Stimulated activated effector memory CD8-positive, alpha-beta T cell treated with anti-CD3 and anti-CD28 coated beads, Interleukin-12 subunit alpha, Interleukin-12 subunit beta, amount 100 ng/mL, for 72 hours (primary cell): Measurements from ENCODE around the gene SORBS1.

Source experiments
- ATAC-seq: fragments of 150-1000 bp; cut with Tn5 transposase; 2 replicates; pipeline ENCODE4 v1.10.0; 2021
- DNase-seq, 2 donors: peaks; one replicate each; pipeline ENCODE4 v3.0.0; 2021 to 2022; ENCODE audit warnings: low spot score in 2 of 2
- H3K27ac Mint-ChIP-seq: one replicate; pipeline ENCODE4 v1.8.0; 2022; ENCODE audit warnings: mild to moderate bottlenecking, mixed read lengths
- H3K36me3 Mint-ChIP-seq: one replicate; pipeline ENCODE4 v1.8.0; 2022; ENCODE audit warnings: mild to moderate bottlenecking, mixed read lengths
- H3K4me1 Mint-ChIP-seq: one replicate; pipeline ENCODE4 v1.8.0; 2022; ENCODE audit warnings: mixed read lengths
- H3K4me3 Mint-ChIP-seq: one replicate; pipeline ENCODE4 v1.8.0; 2022; ENCODE audit warnings: mild to moderate bottlenecking, mixed read lengths
- H3K9me3 Mint-ChIP-seq: one replicate; pipeline ENCODE4 v1.8.0; 2022; ENCODE audit warnings: mixed read lengths

Gene SORBS1

DNA sequence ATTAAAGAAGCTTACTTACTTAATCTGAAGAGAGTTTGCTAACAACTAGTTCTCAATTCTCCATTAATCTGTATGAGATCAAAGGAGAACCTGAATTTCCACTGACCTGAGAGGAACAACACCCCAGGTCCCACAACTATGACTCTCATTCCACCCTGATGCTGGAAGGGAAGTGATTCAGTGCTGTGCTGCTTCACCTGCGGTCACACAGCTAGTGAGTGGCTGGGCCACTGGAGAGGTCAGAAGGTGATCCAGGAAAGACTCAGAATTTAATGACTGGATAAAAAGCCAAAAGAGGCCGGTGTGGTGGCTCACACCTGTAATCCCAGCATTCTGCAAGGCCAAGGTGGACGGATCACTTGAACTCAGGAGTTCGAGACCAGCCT lies 23.6 kb downstream of the SORBS1 start:
- Mint-ChIP-seq H3K27ac (no peak overlapping the region), H3K4me3 (no peak overlapping the region), H3K9me3 (no peaks in the 10 kb centered on the region), H3K36me3 (no peaks in the 10 kb centered on the region), H3K4me1 (no peaks in the 10 kb centered on the region)
- ATAC-seq (peak; percentile 65), DNase-seq (no peak)

DNA sequence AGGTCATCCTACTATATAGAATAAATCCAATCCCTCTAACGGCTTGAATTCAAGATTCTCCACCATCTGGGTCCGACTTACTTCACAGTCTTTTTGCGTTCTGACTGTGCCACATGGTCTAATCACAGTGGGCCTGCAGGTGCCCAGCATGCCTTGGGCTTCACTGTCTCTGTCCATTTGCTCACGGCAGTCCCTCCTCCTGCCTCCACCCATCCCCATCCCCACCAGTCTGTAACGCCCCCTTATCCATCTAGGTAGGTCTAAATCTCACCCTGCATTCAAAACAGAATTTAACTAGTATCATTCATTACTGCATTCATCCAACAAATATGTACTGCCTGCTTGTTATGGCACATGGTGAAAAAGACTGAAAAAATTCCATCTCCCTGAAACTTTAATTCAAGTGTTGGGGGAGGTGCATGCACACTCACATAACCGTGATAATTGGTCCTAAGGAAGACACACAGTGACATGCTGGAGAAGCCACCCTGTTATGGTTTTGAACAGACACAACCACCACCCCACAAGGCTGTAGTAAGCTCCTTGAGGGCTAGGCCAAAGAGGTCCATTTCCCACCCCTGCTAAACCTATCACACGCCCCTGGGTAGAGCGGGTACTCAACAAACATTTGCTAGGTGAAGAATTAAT lies 24.2 kb downstream of the SORBS1 start:
- Mint-ChIP-seq H3K4me1 (peaks cover 3% of the 10 kb centered on the region), H3K4me3 (no peak overlapping the region), H3K9me3 (no peaks in the 10 kb centered on the region), H3K36me3 (no peaks in the 10 kb centered on the region), H3K27ac (no peak overlapping the region)
- ATAC-seq: no peak
- no peak for DNase-seq

DNA sequence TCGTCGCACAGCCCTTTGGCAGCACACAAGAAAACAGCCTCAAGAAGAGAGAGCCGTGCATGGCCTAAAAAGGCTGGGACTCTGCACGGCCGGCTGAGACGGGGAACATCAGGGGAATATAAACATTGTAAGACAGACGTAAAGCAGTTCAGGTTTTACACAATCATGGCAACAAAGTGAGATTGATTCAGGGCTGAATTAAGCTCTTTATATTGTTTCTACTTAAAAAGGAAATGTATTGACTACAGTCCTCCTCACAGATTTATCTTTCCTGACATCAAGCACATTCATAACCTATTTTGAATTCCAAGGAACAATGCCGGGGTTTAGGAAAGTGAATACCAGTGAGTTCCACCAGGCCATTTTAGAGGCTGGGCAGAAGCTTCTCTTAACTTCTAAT lies 25.2 kb downstream of the SORBS1 start:
- no peaks in the 10 kb centered on the region for H3K36me3 Mint-ChIP-seq
- no peak for ATAC-seq
- H3K4me3 Mint-ChIP-seq: no peak overlapping the region

DNA sequence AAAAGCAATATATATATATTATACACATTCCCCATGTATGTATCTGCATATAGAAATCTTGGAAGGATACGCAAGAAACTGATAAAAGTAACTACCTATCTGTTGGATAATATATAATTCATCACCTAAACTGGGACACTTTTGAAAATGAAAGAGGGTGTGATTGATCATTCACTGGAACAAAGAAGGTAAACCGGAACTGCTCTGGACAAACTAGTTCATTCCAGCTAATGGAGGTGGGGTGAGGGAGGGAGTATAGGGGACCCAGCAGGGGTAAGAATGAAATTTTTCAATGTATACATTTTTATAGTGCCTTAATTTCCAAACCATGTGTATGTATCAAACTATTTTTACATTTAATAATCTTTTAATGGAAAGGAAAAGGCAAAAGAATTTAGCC lies 25.6 kb downstream of the SORBS1 start:
- no peak for DNase-seq
- Mint-ChIP-seq H3K4me1 (peaks cover 11% of the 10 kb centered on the region), H3K4me3 (no peak overlapping the region), H3K27ac (no peak overlapping the region), H3K9me3 (no peaks in the 10 kb centered on the region), H3K36me3 (no peaks in the 10 kb centered on the region)
- no peak for ATAC-seq

More for the DNA sequence above, 25.2 kb downstream of the SORBS1 start:
- Mint-ChIP-seq H3K27ac (no peak overlapping the region), H3K9me3 (no peaks in the 10 kb centered on the region), H3K4me1 (peaks cover 6% of the 10 kb centered on the region)
- no peak for DNase-seq

DNA sequence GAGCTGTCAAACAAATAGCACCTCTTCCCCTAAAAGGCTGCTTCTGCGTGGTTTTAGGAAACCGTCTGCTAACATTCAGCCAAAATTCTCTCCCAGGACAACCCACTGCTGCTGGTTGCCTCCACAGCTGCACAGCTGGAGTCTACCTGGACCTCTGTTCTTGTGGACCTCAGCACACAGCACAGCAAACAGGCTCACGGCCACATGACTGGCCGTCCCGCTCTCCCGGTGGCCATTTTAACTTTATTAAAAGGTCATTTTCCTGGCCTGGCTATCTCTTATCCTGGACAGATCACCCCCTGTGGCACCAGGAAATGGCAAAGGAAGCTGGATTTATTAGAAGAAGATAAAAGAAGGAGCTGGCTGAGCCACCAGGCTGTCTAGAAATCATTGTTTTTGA lies 27.6 kb downstream of the SORBS1 start:
- ATAC-seq (no peak), DNase-seq (no peak)
- peaks cover 19% of the 10 kb centered on the region for H3K4me1 Mint-ChIP-seq
- no peak overlapping the region for H3K27ac Mint-ChIP-seq
- H3K9me3 Mint-ChIP-seq: no peaks in the 10 kb centered on the region
- H3K36me3 Mint-ChIP-seq: no peaks in the 10 kb centered on the region
- no peak overlapping the region for H3K4me3 Mint-ChIP-seq

DNA sequence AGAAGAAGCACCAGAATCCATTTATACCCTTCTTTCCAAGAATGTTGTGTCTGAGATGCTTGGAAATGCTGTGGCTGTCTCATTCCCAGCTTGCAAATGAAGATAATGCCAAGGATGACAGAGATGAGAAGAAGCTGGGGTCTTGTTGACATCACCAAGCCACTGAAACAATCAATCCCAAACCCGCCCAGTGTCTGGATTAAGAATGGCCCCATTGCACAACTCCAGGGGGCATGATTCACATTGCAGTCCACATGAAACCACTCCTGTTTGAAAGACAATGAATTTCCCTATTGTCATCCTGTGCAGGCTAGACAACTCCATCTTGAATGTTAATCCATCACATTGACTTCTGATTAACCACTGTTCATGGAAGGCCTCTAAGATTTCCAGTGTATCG lies 28.6 kb downstream of the SORBS1 start:
- Mint-ChIP-seq H3K36me3 (no peaks in the 10 kb centered on the region), H3K4me3 (no peak overlapping the region), H3K9me3 (no peaks in the 10 kb centered on the region), H3K4me1 (peaks cover 19% of the 10 kb centered on the region), H3K27ac (no peak overlapping the region)
- no peak for DNase-seq
- no peak for ATAC-seq

DNA sequence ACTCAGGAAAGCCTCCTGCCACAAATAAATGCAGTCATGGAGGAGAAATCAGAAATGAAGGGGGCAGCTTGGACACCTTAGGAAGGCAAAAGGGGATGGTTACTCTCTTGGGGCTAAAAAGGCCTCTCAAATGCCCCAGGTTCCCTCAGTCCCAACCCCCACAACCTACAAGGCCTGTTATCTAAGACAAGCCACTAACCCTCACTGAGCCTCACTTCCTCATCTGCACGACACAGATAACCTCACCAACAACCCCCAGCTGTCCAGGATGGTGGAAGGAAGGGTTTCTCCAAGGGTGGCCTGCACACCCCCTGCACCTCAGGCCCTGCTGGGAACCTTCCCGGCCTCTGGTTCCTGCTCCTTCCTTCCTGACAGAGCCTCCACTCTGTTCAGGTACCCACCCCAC lies 29.2 kb downstream of the SORBS1 start:
- no peak for ATAC-seq
- Mint-ChIP-seq H3K36me3 (no peaks in the 10 kb centered on the region), H3K4me1 (peaks cover 19% of the 10 kb centered on the region), H3K4me3 (no peak overlapping the region), H3K27ac (no peak overlapping the region), H3K9me3 (no peaks in the 10 kb centered on the region)
- no peak for DNase-seq

DNA sequence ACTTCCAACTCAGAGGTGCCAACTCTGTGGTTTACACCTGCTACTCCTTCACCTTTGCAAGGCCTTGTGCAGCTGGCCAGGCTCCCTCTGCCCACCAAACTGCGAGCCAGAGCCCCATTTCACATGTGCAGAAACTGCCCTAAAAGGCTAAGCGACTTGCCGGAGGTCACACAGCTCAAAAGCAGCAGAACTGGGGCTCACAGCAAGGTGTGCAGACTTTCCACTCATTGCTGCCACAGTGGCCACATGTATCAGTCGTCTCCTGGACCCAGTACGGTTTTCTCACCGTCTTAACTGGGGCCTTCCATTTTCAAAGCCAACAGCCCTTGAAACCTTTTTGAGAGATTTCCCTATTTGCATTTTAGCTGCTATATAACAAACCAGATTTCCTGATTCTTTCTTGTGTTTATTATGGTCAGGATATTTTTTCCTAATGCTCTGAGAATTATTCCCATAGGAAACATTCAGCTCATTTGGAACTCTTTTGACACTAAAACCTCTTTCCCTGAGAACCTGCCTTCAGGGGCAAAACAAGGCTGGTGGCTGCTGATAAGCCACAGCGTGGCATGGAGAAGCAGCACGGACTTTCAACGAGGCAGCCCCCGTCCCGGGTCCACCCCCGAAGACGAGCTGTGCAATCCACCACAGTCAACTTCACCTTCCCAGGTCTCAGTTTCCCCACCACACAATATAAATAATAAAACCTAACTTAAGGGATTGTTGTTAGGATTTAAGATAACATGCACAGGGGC lies 29.9 kb downstream of the SORBS1 start:
- Mint-ChIP-seq H3K9me3 (no peaks in the 10 kb centered on the region), H3K4me3 (no peak overlapping the region), H3K4me1 (peaks cover 19% of the 10 kb centered on the region), H3K27ac (peak overlapping the region; percentile 67), H3K36me3 (no peaks in the 10 kb centered on the region)
- ATAC-seq (no peak), DNase-seq (no peak)

DNA sequence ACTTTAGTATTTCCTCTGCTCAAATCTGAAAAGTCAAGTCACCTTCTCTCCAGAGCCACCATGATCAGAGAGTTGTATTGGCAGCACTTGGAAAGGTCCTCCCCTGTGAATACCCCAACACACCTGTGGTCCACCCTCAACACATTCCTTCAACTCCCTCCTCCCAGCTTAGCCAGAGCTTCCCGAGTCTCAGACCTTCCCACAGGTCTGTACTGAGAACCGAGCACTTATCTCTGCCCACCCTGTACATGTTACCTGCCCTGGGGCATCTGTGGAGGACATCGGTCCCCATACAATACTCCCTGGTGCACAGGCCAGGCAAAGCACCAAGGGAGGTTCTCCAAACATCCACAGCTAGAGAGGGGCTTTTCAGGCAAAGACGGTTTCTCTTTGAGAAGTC lies 30.6 kb downstream of the SORBS1 start:
- Mint-ChIP-seq H3K4me1 (peaks cover 19% of the 10 kb centered on the region), H3K27ac (peak overlapping the region; percentile 67), H3K36me3 (no peaks in the 10 kb centered on the region), H3K9me3 (no peaks in the 10 kb centered on the region), H3K4me3 (no peak overlapping the region)
- ATAC-seq: no peak
- DNase-seq: no peak

DNA sequence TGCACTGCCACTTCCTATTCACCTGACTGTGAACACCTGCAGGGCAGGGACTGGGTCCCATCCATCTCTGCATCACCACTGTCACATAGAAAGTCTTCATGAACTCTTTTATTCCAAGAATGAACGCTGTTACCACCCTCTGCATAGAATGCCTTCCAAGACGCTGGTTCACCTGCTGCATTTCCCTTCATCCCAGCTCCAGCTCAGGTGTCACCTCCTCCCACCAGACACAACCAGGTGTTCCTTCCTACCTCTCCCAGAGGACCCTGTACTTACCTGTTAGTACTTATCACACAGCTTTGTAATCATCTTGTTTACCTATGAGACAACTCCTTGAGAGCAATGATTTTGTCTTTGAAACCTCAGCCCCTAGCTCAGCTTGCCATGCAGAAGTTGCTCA lies 31.1 kb downstream of the SORBS1 start:
- H3K4me3 Mint-ChIP-seq: no peak overlapping the region
- peak overlapping the region; percentile 67 for H3K27ac Mint-ChIP-seq
- H3K9me3 Mint-ChIP-seq: no peaks in the 10 kb centered on the region
- peaks cover 19% of the 10 kb centered on the region for H3K4me1 Mint-ChIP-seq
- ATAC-seq (no peak), DNase-seq (no peak)
- no peaks in the 10 kb centered on the region for H3K36me3 Mint-ChIP-seq

DNA sequence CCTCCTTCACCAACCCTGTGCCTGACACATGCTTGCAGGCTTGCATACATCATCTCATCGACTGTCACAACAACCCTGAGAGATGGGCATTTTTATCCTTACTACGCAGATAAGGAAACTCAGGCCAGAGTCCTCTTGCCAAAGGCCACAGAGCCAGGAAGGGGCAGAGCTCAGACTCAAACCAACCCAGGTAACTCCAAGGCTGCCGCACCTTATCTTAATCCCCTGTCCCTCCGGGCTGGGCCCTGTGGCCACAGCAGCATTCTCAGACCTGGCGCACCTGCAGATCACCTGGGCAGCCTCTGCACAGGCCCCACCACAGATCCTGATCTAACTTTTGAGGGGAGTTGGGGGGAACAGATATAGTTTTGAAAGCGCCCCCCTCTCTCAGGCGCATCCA lies 35.1 kb downstream of the SORBS1 start:
- Mint-ChIP-seq H3K36me3 (no peaks in the 10 kb centered on the region), H3K9me3 (no peaks in the 10 kb centered on the region), H3K4me1 (peaks cover 13% of the 10 kb centered on the region), H3K4me3 (no peak overlapping the region), H3K27ac (no peak overlapping the region)
- ATAC-seq (no peak), DNase-seq (no peak)

DNA sequence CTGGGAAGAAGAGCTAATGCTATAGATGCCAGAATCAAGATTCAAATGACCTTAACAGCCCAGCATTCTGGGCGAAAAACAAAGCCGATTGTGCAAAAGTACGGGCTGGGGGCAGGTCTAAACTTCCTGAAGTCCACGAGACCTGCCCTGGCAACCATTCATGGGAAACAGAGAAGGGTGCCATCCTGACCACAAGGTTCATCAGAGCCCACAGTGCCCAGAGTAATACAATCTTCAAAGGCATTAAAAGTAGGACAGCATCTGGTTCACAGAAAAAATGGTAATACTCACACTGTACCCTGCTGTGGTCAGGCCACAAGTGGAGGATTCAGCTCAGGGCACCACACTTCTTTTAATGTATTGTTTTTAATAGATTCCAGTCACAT lies 36.1 kb downstream of the SORBS1 start:
- DNase-seq: no peak
- Mint-ChIP-seq H3K9me3 (no peaks in the 10 kb centered on the region), H3K27ac (no peak overlapping the region), H3K4me3 (no peak overlapping the region), H3K36me3 (no peaks in the 10 kb centered on the region), H3K4me1 (peaks cover 3% of the 10 kb centered on the region)
- peak; percentile 43 for ATAC-seq

DNA sequence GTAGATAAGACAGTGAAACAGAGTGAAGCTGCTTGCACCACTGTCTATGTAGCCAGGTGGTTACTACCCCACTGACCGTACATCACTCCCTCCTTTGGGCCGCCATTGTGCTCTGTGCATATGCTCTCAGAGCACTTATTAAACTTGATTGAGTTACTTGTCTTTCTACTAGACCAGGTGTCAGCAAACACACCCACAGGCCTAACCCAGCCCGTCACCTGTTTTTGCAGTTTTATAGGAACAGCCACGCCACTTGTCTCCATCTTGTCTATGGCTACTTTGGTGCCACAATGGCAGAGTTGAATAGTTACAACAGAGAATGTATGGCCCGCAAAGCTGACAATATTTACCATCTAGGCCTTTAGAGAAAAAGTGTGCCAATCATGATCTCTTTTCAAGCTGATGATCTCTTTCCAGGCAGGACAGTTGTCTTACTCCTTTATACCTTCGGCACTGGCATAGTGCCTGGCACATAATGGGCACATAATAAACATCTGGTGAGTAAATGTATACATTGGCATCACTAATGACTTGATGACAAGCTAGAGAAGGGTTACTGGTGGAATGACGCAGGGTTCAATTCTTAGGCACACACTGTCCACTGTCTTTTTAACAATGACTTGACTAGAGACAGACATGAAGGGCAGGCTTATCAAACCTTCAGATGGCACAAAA lies 36.7 kb downstream of the SORBS1 start:
- DNase-seq (no peak), ATAC-seq (no peak)
- H3K36me3 Mint-ChIP-seq: no peaks in the 10 kb centered on the region
- no peak overlapping the region for H3K27ac Mint-ChIP-seq
- no peak overlapping the region for H3K4me3 Mint-ChIP-seq
- H3K9me3 Mint-ChIP-seq: no peaks in the 10 kb centered on the region
- no peaks in the 10 kb centered on the region for H3K4me1 Mint-ChIP-seq

DNA sequence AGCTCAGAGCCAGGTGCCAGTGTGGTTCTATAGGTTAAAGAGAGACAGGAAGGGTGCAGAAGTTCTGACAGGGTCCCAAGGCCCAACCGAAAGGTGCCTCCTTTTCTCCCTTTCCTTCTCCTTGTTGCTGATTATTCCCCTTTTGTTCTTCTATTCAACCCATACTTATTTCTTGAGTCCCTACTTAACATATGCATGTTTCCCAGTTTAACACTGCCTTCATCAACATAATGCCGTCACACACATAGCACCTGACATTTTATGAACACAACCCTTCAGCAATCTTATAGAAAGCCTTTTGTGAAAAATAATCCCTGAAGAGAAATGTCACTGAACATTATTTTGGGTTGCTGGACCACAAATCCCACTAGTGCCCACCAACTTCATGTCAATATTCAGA lies 39.1 kb downstream of the SORBS1 start:
- Mint-ChIP-seq H3K4me3 (no peak overlapping the region), H3K4me1 (no peaks in the 10 kb centered on the region), H3K36me3 (no peaks in the 10 kb centered on the region), H3K27ac (no peak overlapping the region), H3K9me3 (no peaks in the 10 kb centered on the region)
- ATAC-seq (no peak), DNase-seq (no peak)

DNA sequence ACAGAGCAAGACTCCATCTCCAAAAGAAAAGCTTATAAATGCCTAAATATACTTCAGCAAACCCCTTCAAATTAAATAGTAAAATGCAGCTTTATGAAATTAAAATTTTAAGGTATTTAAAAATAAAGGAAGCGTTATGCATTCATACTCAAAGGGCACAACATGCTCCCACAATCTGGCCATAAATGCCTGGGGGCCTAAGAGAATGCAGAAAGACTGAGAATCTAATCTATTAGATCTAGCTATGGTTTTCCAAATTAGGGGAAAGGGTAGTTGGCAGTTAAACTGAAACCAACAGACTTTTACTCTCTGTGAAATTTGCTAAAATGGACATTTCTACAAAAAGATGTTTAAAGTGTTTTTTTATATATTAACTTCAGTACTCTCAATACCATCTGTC lies 40.6 kb downstream of the SORBS1 start:
- Mint-ChIP-seq H3K4me3 (no peak overlapping the region), H3K36me3 (no peaks in the 10 kb centered on the region), H3K27ac (no peak overlapping the region)

More for the DNA sequence above, 40.6 kb downstream of the SORBS1 start:
- Mint-ChIP-seq H3K9me3 (no peaks in the 10 kb centered on the region), H3K4me1 (no peaks in the 10 kb centered on the region)
- no peak for ATAC-seq
- DNase-seq: no peak
